OCI-LY1 (cell line): ENCODE data around the gene IFNB1.

ENCODE experiments used
- H2AFZ ChIP-seq: fragments of 200-600 bp; sonication (generic), shearing (Covaris generic); 2 replicates; pipeline ENCODE4 v1.6.0; 2014; ENCODE audit warnings: antibody characterized with exemption, mild to moderate bottlenecking, low read length
- H3F3A ChIP-seq: fragments of 200-600 bp; sonication (generic), shearing (Covaris generic); 2 replicates; pipeline ENCODE4 v1.6.0; 2014; ENCODE audit warnings: mild to moderate bottlenecking, antibody characterized with exemption, low read length, moderate library complexity; ENCODE audit not compliant: insufficient read depth
- H3K27ac ChIP-seq: fragments of 200-600 bp; sonication (generic); 2 replicates; pipeline ENCODE4 v1.5.1; 2014; ENCODE audit warnings: low read length, mixed run types, mild to moderate bottlenecking, low read depth; ENCODE audit not compliant: poor library complexity, severe bottlenecking
- H3K27me3 ChIP-seq: fragments of 200-600 bp; sonication (generic); 2 replicates; pipeline ENCODE4 v1.6.0; 2014; ENCODE audit warnings: antibody characterized with exemption, mild to moderate bottlenecking, low read length, moderate library complexity; ENCODE audit not compliant: insufficient read depth
- H3K36me3 ChIP-seq: fragments of 200-600 bp; sonication (generic); 2 replicates; pipeline ENCODE4 v1.6.1; 2014; ENCODE audit warnings: mild to moderate bottlenecking, antibody characterized with exemption, low read length, moderate library complexity, mixed read lengths; ENCODE audit not compliant: insufficient read depth
- H3K4me1 ChIP-seq: fragments of 200-600 bp; sonication (generic); 2 replicates; pipeline ENCODE4 v1.5.1; 2014; ENCODE audit warnings: mild to moderate bottlenecking, low read length, moderate library complexity; ENCODE audit not compliant: insufficient read depth, severe bottlenecking
- H3K4me2 ChIP-seq: fragments of 200-600 bp; sonication (generic), shearing (Covaris generic); 2 replicates; pipeline ENCODE4 v1.6.1; 2014; ENCODE audit warnings: low read length
- H3K4me3 ChIP-seq: fragments of 200-600 bp; sonication (generic); 2 replicates; pipeline ENCODE4 v1.5.1; 2014; ENCODE audit warnings: low read length, low read depth, mild to moderate bottlenecking, mixed read lengths; ENCODE audit not compliant: poor library complexity, severe bottlenecking
- H3K79me2 ChIP-seq: fragments of 200-600 bp; shearing (Covaris generic); 2 replicates; pipeline ENCODE4 v1.6.1; 2016; ENCODE audit warnings: mixed run types, low read length, mixed read lengths; ENCODE audit not compliant: insufficient read depth
- H3K9ac ChIP-seq: fragments of 200-600 bp; sonication (generic), shearing (Covaris generic); 2 replicates; pipeline ENCODE4 v1.6.1; 2014; ENCODE audit warnings: mild to moderate bottlenecking, low read length, mixed read lengths
- H3K9me2 ChIP-seq: fragments of 200-600 bp; sonication (generic), shearing (Covaris generic); 2 replicates; pipeline ENCODE4 v1.6.1; 2014; ENCODE audit warnings: low read depth, mild to moderate bottlenecking, low read length, mixed read lengths
- H3K9me3 ChIP-seq: fragments of 200-600 bp; shearing (Covaris generic); 2 replicates; pipeline ENCODE4 v1.6.1; 2014; ENCODE audit warnings: low read length, mixed read lengths
- H4K20me1 ChIP-seq: fragments of 200-600 bp; sonication (generic), shearing (Covaris generic); 2 replicates; pipeline ENCODE4 v1.6.0; 2016; ENCODE audit warnings: mild to moderate bottlenecking, low read length; ENCODE audit not compliant: insufficient read depth
- CTCF ChIP-seq: fragments of 200-600 bp; sonication (generic), shearing (Covaris generic); IDR thresholded peaks from 2 replicates; pipeline ENCODE4 v1.5.1; 2017; ENCODE audit warnings: mild to moderate bottlenecking, antibody characterized with exemption, low read length, moderate library complexity, mixed read lengths
- EZH2 ChIP-seq: fragments of 200-600 bp; sonication (generic), shearing (Covaris generic); IDR thresholded peaks from 2 replicates; pipeline ENCODE4 v1.8.0; 2017; ENCODE audit warnings: borderline replicate concordance, mixed run types, mild to moderate bottlenecking, antibody characterized with exemption, low read length, moderate library complexity, mixed read lengths

Gene IFNB1

GRCh38 chr9:21056931-21057330 is 20.8 kb downstream of the IFNB1 start:
- Histone ChIP-seq H3K79me2 (no peaks in the 10 kb centered on the region), H3K9me2 (no peaks in the 10 kb centered on the region), H3K9me3 (peaks cover 6% of the 10 kb centered on the region; the same call in 1 of the 2 replicates), H3K4me1 (peaks cover 24% of the 10 kb centered on the region), H2AFZ (0 out of 2 replicates have a peak overlapping the region, but pooled peaks have one; percentile 24), H3K4me3 (no peak overlapping the region), H3K9ac (no peak overlapping the region), H3K4me2 (no peak overlapping the region), H3K36me3 (no peaks in the 10 kb centered on the region), H3F3A (no peaks in the 10 kb centered on the region), H4K20me1 (no peaks in the 10 kb centered on the region), H3K27me3 (no peaks in the 10 kb centered on the region), H3K27ac (no peak overlapping the region)
- TF ChIP-seq EZH2 (no peak), CTCF (no peak)

- H3K9ac ChIP-seq = no peak overlapping the region
- TF ChIP-seq CTCF (no peak), EZH2 (no peak)
- no peaks in the 10 kb centered on the region for H3K27me3 ChIP-seq
- no peaks in the 10 kb centered on the region for H3F3A ChIP-seq
- no peaks in the 10 kb centered on the region for H3K9me2 ChIP-seq
- H3K4me3 ChIP-seq = no peak overlapping the region
- peaks cover 6% of the 10 kb centered on the region; the same call in 1 of the 2 replicates for H3K9me3 ChIP-seq
- H3K4me1 ChIP-seq = peaks cover 7% of the 10 kb centered on the region
- no peaks in the 10 kb centered on the region for H3K79me2 ChIP-seq
- H4K20me1 ChIP-seq = no peaks in the 10 kb centered on the region
- no peak overlapping the region for H3K4me2 ChIP-seq
- H3K36me3 ChIP-seq = no peaks in the 10 kb centered on the region
- H3K27ac ChIP-seq = no peak overlapping the region
- no peak overlapping the region; the same call in 1 of the 2 replicates for H2AFZ ChIP-seq
These were observed 23.9 kb downstream of the IFNB1 start for GRCh38 chr9:21053851-21054250.

GRCh38 chr9:21047281-21047691 is 30.5 kb downstream of the IFNB1 start:
- Histone ChIP-seq H3K79me2 (no peaks in the 10 kb centered on the region), H3K9me3 (no peaks in the 10 kb centered on the region), H3K4me3 (peak overlapping the region; percentile 16), H3F3A (no peaks in the 10 kb centered on the region), H3K4me1 (peaks cover 30% of the 10 kb centered on the region), H2AFZ (0 out of 2 replicates have a peak overlapping the region, but pooled peaks have one; percentile 3), H3K9me2 (no peaks in the 10 kb centered on the region), H3K27me3 (no peaks in the 10 kb centered on the region), H4K20me1 (no peaks in the 10 kb centered on the region), H3K36me3 (no peaks in the 10 kb centered on the region), H3K27ac (no peak overlapping the region), H3K9ac (no peak overlapping the region), H3K4me2 (peak overlapping the region; percentile 8; the same call in 1 of the 2 replicates)
- no peak for TF ChIP-seq CTCF
